ENCODE measurements around the gene LENEP.
A peak's percentile ranks its signal among the peaks of the same experiment; 100 is the strongest.

DNA sequence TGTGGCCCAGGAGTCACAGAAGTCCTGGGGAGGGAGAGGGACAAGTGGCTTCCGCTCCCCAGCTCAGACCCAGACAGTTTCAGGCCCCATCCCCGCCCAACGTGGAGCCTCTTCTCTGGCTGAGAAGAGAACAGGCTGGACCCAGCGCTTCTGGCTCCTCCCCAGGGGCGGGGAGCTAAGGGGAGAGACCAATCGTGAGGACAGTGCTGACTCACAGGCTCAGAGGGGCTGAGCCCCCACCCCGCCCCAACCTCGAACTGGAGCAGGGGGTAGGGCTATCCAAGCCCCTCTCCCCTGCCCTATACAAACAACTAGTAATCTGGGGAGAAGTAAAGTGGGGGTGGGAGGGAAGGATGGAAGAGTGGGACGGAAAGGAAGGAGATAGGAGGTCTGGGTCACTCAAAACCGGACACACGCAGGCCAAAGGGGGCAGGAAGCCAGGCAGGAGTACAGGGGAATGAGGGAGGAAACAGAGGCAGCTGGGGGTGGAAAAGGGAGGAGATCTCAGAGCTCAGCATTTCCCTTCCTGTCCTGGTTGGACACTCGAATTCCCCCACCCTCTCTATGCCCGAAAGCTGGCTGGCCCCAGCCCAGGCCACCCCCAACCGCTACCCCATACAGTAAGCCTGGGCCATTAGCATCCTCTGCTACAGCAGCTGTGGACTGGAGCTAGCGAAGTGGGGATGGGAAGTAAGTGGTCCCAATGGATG, 22.6 kb upstream of the LENEP start, which contains the start of gene SHC1:
- TF ChIP-seq, protein P1, sequence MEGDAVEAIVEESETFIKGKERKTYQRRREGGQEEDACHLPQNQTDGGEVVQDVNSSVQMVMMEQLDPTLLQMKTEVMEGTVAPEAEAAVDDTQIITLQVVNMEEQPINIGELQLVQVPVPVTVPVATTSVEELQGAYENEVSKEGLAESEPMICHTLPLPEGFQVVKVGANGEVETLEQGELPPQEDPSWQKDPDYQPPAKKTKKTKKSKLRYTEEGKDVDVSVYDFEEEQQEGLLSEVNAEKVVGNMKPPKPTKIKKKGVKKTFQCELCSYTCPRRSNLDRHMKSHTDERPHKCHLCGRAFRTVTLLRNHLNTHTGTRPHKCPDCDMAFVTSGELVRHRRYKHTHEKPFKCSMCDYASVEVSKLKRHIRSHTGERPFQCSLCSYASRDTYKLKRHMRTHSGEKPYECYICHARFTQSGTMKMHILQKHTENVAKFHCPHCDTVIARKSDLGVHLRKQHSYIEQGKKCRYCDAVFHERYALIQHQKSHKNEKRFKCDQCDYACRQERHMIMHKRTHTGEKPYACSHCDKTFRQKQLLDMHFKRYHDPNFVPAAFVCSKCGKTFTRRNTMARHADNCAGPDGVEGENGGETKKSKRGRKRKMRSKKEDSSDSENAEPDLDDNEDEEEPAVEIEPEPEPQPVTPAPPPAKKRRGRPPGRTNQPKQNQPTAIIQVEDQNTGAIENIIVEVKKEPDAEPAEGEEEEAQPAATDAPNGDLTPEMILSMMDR (IDR thresholded peaks at IDR 0.05), result no peak
- TF ChIP-seq POLR2A (IDR thresholded peaks at IDR 0.05), result peak; percentile 48 to 93

Measured in heart left ventricle (tissue), 13 donors.